T-helper 1 cell treated with Interleukin-12 subunit alpha and Interleukin-12 subunit beta and Interleukin-4 antibody, amounts not matched to agents 30 μg/mL and 1 μg/mL, for 36 hours (primary cell): ENCODE results near the gene XCR1.

Experiments
- H3K27ac Mint-ChIP-seq: one replicate; pipeline ENCODE4 v1.8.0; 2021; ENCODE audit warnings: mild to moderate bottlenecking, mixed read lengths
- H3K27me3 Mint-ChIP-seq: one replicate; pipeline ENCODE4 v1.8.0; 2021; ENCODE audit warnings: low read depth, mixed read lengths
- H3K36me3 Mint-ChIP-seq: one replicate; pipeline ENCODE4 v1.8.0; 2021; ENCODE audit warnings: low read depth, mixed read lengths
- H3K4me1 Mint-ChIP-seq: one replicate; pipeline ENCODE4 v1.8.0; 2021; ENCODE audit warnings: low read depth, mixed read lengths
- H3K4me3 Mint-ChIP-seq: one replicate; pipeline ENCODE4 v1.8.0; 2021; ENCODE audit warnings: mild to moderate bottlenecking, moderate library complexity, mixed read lengths
- H3K9me3 Mint-ChIP-seq: one replicate; pipeline ENCODE4 v1.8.0; 2021; ENCODE audit warnings: mixed read lengths

XCR1 gene

GRCh38 chr3:46027736-46028397 lies 584 bp upstream of the XCR1 start:
- Mint-ChIP-seq H3K4me3 (no peak overlapping the region), H3K9me3 (peaks cover 18% of the 10 kb centered on the region), H3K4me1 (peaks cover 1% of the 10 kb centered on the region), H3K27ac (no peak overlapping the region), H3K27me3 (peaks cover 11% of the 10 kb centered on the region), H3K36me3 (peaks cover 12% of the 10 kb centered on the region)

GRCh38 chr3:46025139-46025538 lies 2.1 kb downstream of the XCR1 start:
- Mint-ChIP-seq H3K4me3 (no peak overlapping the region), H3K4me1 (peaks cover 1% of the 10 kb centered on the region), H3K27ac (no peak overlapping the region), H3K36me3 (peaks cover 12% of the 10 kb centered on the region), H3K27me3 (peaks cover 18% of the 10 kb centered on the region), H3K9me3 (peaks cover 18% of the 10 kb centered on the region)

GRCh38 chr3:46024131-46024530 lies 3.2 kb downstream of the XCR1 start:
- H3K4me1 Mint-ChIP-seq, result peaks cover 5% of the 10 kb centered on the region
- H3K27ac Mint-ChIP-seq, result no peak overlapping the region
- H3K9me3 Mint-ChIP-seq, result peaks cover 18% of the 10 kb centered on the region
- H3K27me3 Mint-ChIP-seq, result peaks cover 18% of the 10 kb centered on the region
- no peak overlapping the region for H3K4me3 Mint-ChIP-seq
- H3K36me3 Mint-ChIP-seq, result peaks cover 10% of the 10 kb centered on the region

GRCh38 chr3:46022909-46023785 lies 4.1 kb downstream of the XCR1 start:
- Mint-ChIP-seq H3K4me1 (peaks cover 9% of the 10 kb centered on the region), H3K27me3 (peaks cover 15% of the 10 kb centered on the region), H3K9me3 (peaks cover 10% of the 10 kb centered on the region), H3K36me3 (peaks cover 8% of the 10 kb centered on the region), H3K4me3 (no peak overlapping the region), H3K27ac (no peak overlapping the region)

- no peak overlapping the region for H3K27ac Mint-ChIP-seq
Observed at GRCh38 chr3:46021516-46021915, 5.8 kb downstream of the XCR1 start.

GRCh38 chr3:46020766-46021510 lies 6.3 kb downstream of the XCR1 start:
- no peak overlapping the region for H3K4me3 Mint-ChIP-seq
- H3K4me1 Mint-ChIP-seq, result peaks cover 8% of the 10 kb centered on the region
- H3K27ac Mint-ChIP-seq, result no peak overlapping the region
- peaks cover 15% of the 10 kb centered on the region for H3K27me3 Mint-ChIP-seq
- H3K9me3 Mint-ChIP-seq, result no peaks in the 10 kb centered on the region
- peaks cover 1% of the 10 kb centered on the region for H3K36me3 Mint-ChIP-seq

More at GRCh38 chr3:46021516-46021915, 5.8 kb downstream of the XCR1 start:
- peaks cover 15% of the 10 kb centered on the region for H3K27me3 Mint-ChIP-seq
- peaks cover 8% of the 10 kb centered on the region for H3K4me1 Mint-ChIP-seq
- H3K36me3 Mint-ChIP-seq, result peaks cover 1% of the 10 kb centered on the region
- H3K4me3 Mint-ChIP-seq, result no peak overlapping the region
- no peaks in the 10 kb centered on the region for H3K9me3 Mint-ChIP-seq

GRCh38 chr3:46019707-46020106 lies 7.6 kb downstream of the XCR1 start:
- H3K9me3 Mint-ChIP-seq, result no peaks in the 10 kb centered on the region
- peaks cover 3% of the 10 kb centered on the region for H3K36me3 Mint-ChIP-seq
- no peak overlapping the region for H3K27ac Mint-ChIP-seq
- H3K27me3 Mint-ChIP-seq, result peaks cover 15% of the 10 kb centered on the region
- H3K4me3 Mint-ChIP-seq, result no peak overlapping the region
- peaks cover 8% of the 10 kb centered on the region for H3K4me1 Mint-ChIP-seq

GRCh38 chr3:46017720-46018119 lies 9.6 kb downstream of the XCR1 start:
- Mint-ChIP-seq H3K27ac (peak overlapping the region; percentile 7), H3K27me3 (peaks cover 9% of the 10 kb centered on the region), H3K4me3 (no peak overlapping the region), H3K9me3 (peaks cover 4% of the 10 kb centered on the region), H3K36me3 (peaks cover 3% of the 10 kb centered on the region), H3K4me1 (peaks cover 13% of the 10 kb centered on the region)

GRCh38 chr3:46013316-46014094 lies 13.8 kb downstream of the XCR1 start:
- H3K27me3 Mint-ChIP-seq, result peaks cover 9% of the 10 kb centered on the region
- H3K27ac Mint-ChIP-seq, result peak overlapping the region; percentile 13
- no peak overlapping the region for H3K4me3 Mint-ChIP-seq
- H3K9me3 Mint-ChIP-seq, result peaks cover 8% of the 10 kb centered on the region
- H3K36me3 Mint-ChIP-seq, result peaks cover 5% of the 10 kb centered on the region
- H3K4me1 Mint-ChIP-seq, result peaks cover 18% of the 10 kb centered on the region

- peaks cover 15% of the 10 kb centered on the region for H3K4me1 Mint-ChIP-seq
- H3K27me3 Mint-ChIP-seq, result peaks cover 10% of the 10 kb centered on the region
- no peak overlapping the region for H3K27ac Mint-ChIP-seq
- no peak overlapping the region for H3K4me3 Mint-ChIP-seq
- peaks cover 8% of the 10 kb centered on the region for H3K9me3 Mint-ChIP-seq
- peaks cover 5% of the 10 kb centered on the region for H3K36me3 Mint-ChIP-seq
Observed at GRCh38 chr3:46012246-46012645, 15.0 kb downstream of the XCR1 start.

- peaks cover 16% of the 10 kb centered on the region for H3K27me3 Mint-ChIP-seq
- H3K4me3 Mint-ChIP-seq, result no peak overlapping the region
- no peak overlapping the region for H3K27ac Mint-ChIP-seq
- H3K4me1 Mint-ChIP-seq, result peaks cover 15% of the 10 kb centered on the region
- peaks cover 8% of the 10 kb centered on the region for H3K9me3 Mint-ChIP-seq
- peaks cover 5% of the 10 kb centered on the region for H3K36me3 Mint-ChIP-seq
Observed at GRCh38 chr3:46010519-46011113, 16.7 kb downstream of the XCR1 start.

- Mint-ChIP-seq H3K27ac (no peak overlapping the region), H3K9me3 (peaks cover 7% of the 10 kb centered on the region), H3K4me3 (no peak overlapping the region), H3K36me3 (peaks cover 3% of the 10 kb centered on the region), H3K27me3 (peaks cover 12% of the 10 kb centered on the region), H3K4me1 (peaks cover 11% of the 10 kb centered on the region)
Observed at GRCh38 chr3:46008058-46008457, 19.2 kb downstream of the XCR1 start.

- H3K4me3 Mint-ChIP-seq, result no peak overlapping the region
- H3K27me3 Mint-ChIP-seq, result peaks cover 12% of the 10 kb centered on the region
- peaks cover 3% of the 10 kb centered on the region for H3K9me3 Mint-ChIP-seq
- peaks cover 5% of the 10 kb centered on the region for H3K36me3 Mint-ChIP-seq
- H3K4me1 Mint-ChIP-seq, result peaks cover 10% of the 10 kb centered on the region
- no peak overlapping the region for H3K27ac Mint-ChIP-seq
Observed at GRCh38 chr3:46007280-46007679, 20.0 kb downstream of the XCR1 start.
